HG03139 (cell line): ENCODE data around the gene FAM222B.
"Not testable (repeated sequence)": the region's sequence is repeated elsewhere in the genome, so short reads cannot be mapped to it uniquely, and the experiment has no call there.

Source experiments
- ATAC-seq: cut with Tn5 transposase; IDR thresholded peaks from one replicate; pipeline ENCODE4 v1.9.1; 2021; ENCODE audit not compliant: unreplicated experiment

The FAM222B gene

GRCh38 chr17:28841901-28842281 is 699 bp downstream of the FAM222B start:
- peak; percentile 10 for ATAC-seq

GRCh38 chr17:28839221-28839620 is 3.4 kb downstream of the FAM222B start:
- ATAC-seq: no peak

- not testable (repeated sequence) for ATAC-seq
Observed at GRCh38 chr17:28836541-28836940, 6.0 kb downstream of the FAM222B start.

- no peak for ATAC-seq
Observed at GRCh38 chr17:28834420-28834819, 8.2 kb downstream of the FAM222B start.

GRCh38 chr17:28828294-28829040 is 14.1 kb downstream of the FAM222B start:
- ATAC-seq: no peak

- ATAC-seq: no peak
Observed at GRCh38 chr17:28827672-28828071, 14.9 kb downstream of the FAM222B start.

- ATAC-seq: no peak
Observed at GRCh38 chr17:28819582-28819981, 23.0 kb downstream of the FAM222B start.

GRCh38 chr17:28818819-28819221 is 23.8 kb downstream of the FAM222B start:
- no peak for ATAC-seq

- ATAC-seq: no peak
Observed at GRCh38 chr17:28816540-28816939, 26.1 kb downstream of the FAM222B start.

- ATAC-seq: peak; percentile 21
Observed at GRCh38 chr17:28812748-28813377, 29.7 kb downstream of the FAM222B start.

- ATAC-seq: peak; percentile 89
Observed at GRCh38 chr17:28812091-28812747, 30.4 kb downstream of the FAM222B start.

GRCh38 chr17:28811651-28812090 is 30.9 kb downstream of the FAM222B start:
- no peak for ATAC-seq

GRCh38 chr17:28810437-28810836 is 32.2 kb downstream of the FAM222B start:
- ATAC-seq: no peak

GRCh38 chr17:28807925-28808634 is 34.5 kb downstream of the FAM222B start:
- ATAC-seq: no peak

GRCh38 chr17:28796062-28796461 is 46.5 kb downstream of the FAM222B start:
- no peak for ATAC-seq

- not testable (repeated sequence) for ATAC-seq
Observed at GRCh38 chr17:28794846-28795441, 47.6 kb downstream of the FAM222B start.

GRCh38 chr17:28792877-28793661 is 49.5 kb downstream of the FAM222B start:
- no peak for ATAC-seq

- no peak for ATAC-seq
Observed at GRCh38 chr17:28788100-28788499, 54.5 kb downstream of the FAM222B start.

- no peak for ATAC-seq
Observed at GRCh38 chr17:28783161-28783560, 59.4 kb downstream of the FAM222B start.

- ATAC-seq: not testable (repeated sequence)
Observed at GRCh38 chr17:28779601-28780000, 63.0 kb downstream of the FAM222B start.
